ENCODE results near the gene DNAH2.

DNA sequence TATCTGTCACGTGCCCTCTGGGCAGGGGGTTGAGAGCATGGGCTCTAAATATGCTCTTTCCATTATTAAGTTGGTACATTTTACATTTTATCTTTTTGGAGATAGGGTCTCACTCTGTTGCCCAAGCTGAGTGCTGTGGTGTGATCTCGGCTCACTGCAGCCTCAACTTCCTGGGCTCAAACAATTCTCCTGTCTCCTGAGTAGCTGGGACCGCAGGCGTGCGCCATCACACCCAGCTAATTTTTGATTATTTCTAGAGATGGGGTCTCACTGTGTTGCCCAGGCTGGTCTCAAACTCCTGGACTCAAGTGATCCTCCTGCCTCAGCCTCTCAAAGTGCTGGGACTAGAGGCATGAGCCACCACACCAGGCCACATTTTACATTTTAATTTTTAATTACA, 72.6 kb downstream of the DNAH2 start:
- TF ChIP-seq, protein P1, sequence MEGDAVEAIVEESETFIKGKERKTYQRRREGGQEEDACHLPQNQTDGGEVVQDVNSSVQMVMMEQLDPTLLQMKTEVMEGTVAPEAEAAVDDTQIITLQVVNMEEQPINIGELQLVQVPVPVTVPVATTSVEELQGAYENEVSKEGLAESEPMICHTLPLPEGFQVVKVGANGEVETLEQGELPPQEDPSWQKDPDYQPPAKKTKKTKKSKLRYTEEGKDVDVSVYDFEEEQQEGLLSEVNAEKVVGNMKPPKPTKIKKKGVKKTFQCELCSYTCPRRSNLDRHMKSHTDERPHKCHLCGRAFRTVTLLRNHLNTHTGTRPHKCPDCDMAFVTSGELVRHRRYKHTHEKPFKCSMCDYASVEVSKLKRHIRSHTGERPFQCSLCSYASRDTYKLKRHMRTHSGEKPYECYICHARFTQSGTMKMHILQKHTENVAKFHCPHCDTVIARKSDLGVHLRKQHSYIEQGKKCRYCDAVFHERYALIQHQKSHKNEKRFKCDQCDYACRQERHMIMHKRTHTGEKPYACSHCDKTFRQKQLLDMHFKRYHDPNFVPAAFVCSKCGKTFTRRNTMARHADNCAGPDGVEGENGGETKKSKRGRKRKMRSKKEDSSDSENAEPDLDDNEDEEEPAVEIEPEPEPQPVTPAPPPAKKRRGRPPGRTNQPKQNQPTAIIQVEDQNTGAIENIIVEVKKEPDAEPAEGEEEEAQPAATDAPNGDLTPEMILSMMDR (conservative IDR thresholded peaks at IDR 0.05 in 1 of 2, IDR thresholded peaks at IDR 0.05 in 1 of 2; ENCODE audit: low read depth in 1 of 2, low read length in 2 of 2): no peak
- TF ChIP-seq EZH2 (IDR thresholded peaks at IDR 0.05; ENCODE audit: low read length, missing control alignments): no peak

Data from fibroblast of lung (primary cell).